ENCODE data around the gene UTP25. TPM values are rescaled to one million over a fixed set of nuclear protein-coding genes. Genes with fewer than 3 reads are reported as not detected.
A peak's percentile ranks its signal among the peaks of the same experiment; 100 is the strongest.

Gene UTP25
- polyA plus RNA-seq, 1 donor from 2014 or later: 6.1 TPM

- Histone ChIP-seq H3K9me2 (ENCODE audit: insufficient read depth, low read length) (no peaks in the 10 kb centered on the region), H3K79me2 (replicated peaks; ENCODE audit: insufficient read depth, low read length) (no peaks in the 10 kb centered on the region), H4K20me1 (ENCODE audit: insufficient read depth) (no peaks in the 10 kb centered on the region), H3K9me3 (ENCODE audit: low read length) (no peaks in the 10 kb centered on the region), H3K4me2 (ENCODE audit: low read length) (no peak overlapping the region), H3K27ac (ENCODE audit: low read length) (no peak overlapping the region), H3K36me3 (ENCODE audit: insufficient read depth, low read length) (no peaks in the 10 kb centered on the region), H3K9ac (ENCODE audit: low read length) (no peak overlapping the region), H2AFZ (ENCODE audit: low read depth, low read length) (no peak overlapping the region), H3F3A (ENCODE audit: insufficient read depth, low read length, poor library complexity, severe bottlenecking) (no peaks in the 10 kb centered on the region), H3K27me3 (ENCODE audit: insufficient read depth, low read depth, low read length) (no peaks in the 10 kb centered on the region), H3K4me3 (ENCODE audit: low read length) (no peak overlapping the region)
- TF ChIP-seq POLR2AphosphoS5 (IDR thresholded peaks at IDR 0.05) (no peak), RAD21 (conservative IDR thresholded peaks at IDR 0.05) (peak; percentile 85), SMC3 (conservative IDR thresholded peaks at IDR 0.05; ENCODE audit: poor library complexity) (peak; percentile 95), EZH2 (IDR thresholded peaks at IDR 0.05; ENCODE audit: borderline replicate concordance, insufficient read depth, low read length, poor library complexity, severe bottlenecking) (no peak), CTCF (IDR thresholded peaks at IDR 0.05; ENCODE audit: poor library complexity, severe bottlenecking) (peak; percentile 80)
These were observed 32.6 kb downstream of the UTP25 start for GRCh38 chr1:209860293-209860881.

DNA sequence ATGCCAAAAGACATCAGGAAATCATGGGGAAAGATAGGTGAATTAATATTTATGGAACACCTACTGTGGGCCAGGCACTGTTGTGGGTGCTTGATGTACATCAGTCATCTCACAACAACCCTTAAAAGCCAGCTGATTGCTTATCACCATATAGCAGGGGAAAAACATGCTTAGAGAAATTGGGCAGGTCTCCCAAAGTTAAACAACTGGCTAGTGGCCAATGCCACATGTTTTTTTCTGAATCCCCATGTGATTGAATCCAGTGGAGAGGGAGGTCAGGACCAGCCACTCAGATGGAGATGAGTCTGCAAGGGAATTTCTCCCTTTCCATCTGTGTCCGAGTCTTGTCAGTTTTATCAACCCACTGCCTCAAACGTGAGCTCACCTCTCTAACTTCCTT, 33.5 kb downstream of the UTP25 start:
- no peaks in the 10 kb centered on the region for H3F3A ChIP-seq (ENCODE audit: insufficient read depth, low read length, poor library complexity, severe bottlenecking)
- H3K79me2 ChIP-seq (replicated peaks; ENCODE audit: insufficient read depth, low read length): no peaks in the 10 kb centered on the region
- no peak overlapping the region for H3K27ac ChIP-seq (ENCODE audit: low read length)
- H3K36me3 ChIP-seq (ENCODE audit: insufficient read depth, low read length): no peaks in the 10 kb centered on the region
- TF ChIP-seq EZH2 (IDR thresholded peaks at IDR 0.05; ENCODE audit: borderline replicate concordance, insufficient read depth, low read length, poor library complexity, severe bottlenecking) (no peak), CTCF (IDR thresholded peaks at IDR 0.05; ENCODE audit: poor library complexity, severe bottlenecking) (no peak), MXI1 (conservative IDR thresholded peaks at IDR 0.05; ENCODE audit: poor library complexity, severe bottlenecking) (no peak), REST (IDR thresholded peaks at IDR 0.05; ENCODE audit: borderline replicate concordance) (no peak), SMC3 (conservative IDR thresholded peaks at IDR 0.05; ENCODE audit: poor library complexity) (no peak), POLR2AphosphoS5 (IDR thresholded peaks at IDR 0.05) (no peak), TAF1 (IDR thresholded peaks at IDR 0.05; ENCODE audit: low read depth) (no peak), EP300 (conservative IDR thresholded peaks at IDR 0.05; ENCODE audit: poor library complexity, severe bottlenecking) (no peak), RAD21 (conservative IDR thresholded peaks at IDR 0.05) (no peak)
- H4K20me1 ChIP-seq (ENCODE audit: insufficient read depth): no peaks in the 10 kb centered on the region
- no peaks in the 10 kb centered on the region for H3K9me3 ChIP-seq (ENCODE audit: low read length)
- H3K27me3 ChIP-seq (ENCODE audit: insufficient read depth, low read depth, low read length): no peaks in the 10 kb centered on the region
- no peak overlapping the region for H2AFZ ChIP-seq (ENCODE audit: low read depth, low read length)
- no peak overlapping the region for H3K4me3 ChIP-seq (ENCODE audit: low read length)
- no peak overlapping the region for H3K9ac ChIP-seq (ENCODE audit: low read length)
- no peak overlapping the region for H3K4me2 ChIP-seq (ENCODE audit: low read length)
- no peaks in the 10 kb centered on the region for H3K9me2 ChIP-seq (ENCODE audit: insufficient read depth, low read length)
